HG03095 (cell line): Measurements from ENCODE around the gene AUTS2.

ENCODE experiments used
- ATAC-seq: cut with Tn5 transposase; IDR thresholded peaks from one replicate; pipeline ENCODE4 v1.9.1; 2021; ENCODE audit warnings: moderate library complexity; ENCODE audit not compliant: unreplicated experiment

Gene AUTS2

GRCh38 chr7:69654381-69654780 is 56.1 kb downstream of the AUTS2 start:
- no peak for ATAC-seq

- no peak for ATAC-seq
Measured at GRCh38 chr7:69654849-69655707, 56.8 kb downstream of the AUTS2 start.

- no peak for ATAC-seq
Measured at GRCh38 chr7:69656077-69656476, 57.8 kb downstream of the AUTS2 start.

GRCh38 chr7:69656890-69657289 is 58.6 kb downstream of the AUTS2 start:
- ATAC-seq = no peak

- no peak for ATAC-seq
Measured at GRCh38 chr7:69657331-69657730, 59.1 kb downstream of the AUTS2 start.

- no peak for ATAC-seq
Measured at GRCh38 chr7:69657985-69658384, 59.7 kb downstream of the AUTS2 start.

- no peak for ATAC-seq
Measured at GRCh38 chr7:69659983-69660382, 61.7 kb downstream of the AUTS2 start.

- ATAC-seq = no peak
Measured at GRCh38 chr7:69661342-69661741, 63.1 kb downstream of the AUTS2 start.

GRCh38 chr7:69663911-69664832 is 65.9 kb downstream of the AUTS2 start:
- no peak for ATAC-seq

- ATAC-seq = no peak
Measured at GRCh38 chr7:69665369-69665768, 67.1 kb downstream of the AUTS2 start.

- no peak for ATAC-seq
Measured at GRCh38 chr7:69668339-69668870, 70.1 kb downstream of the AUTS2 start.

- ATAC-seq = no peak
Measured at GRCh38 chr7:69670701-69671100, 72.4 kb downstream of the AUTS2 start.

GRCh38 chr7:69673074-69673473 is 74.8 kb downstream of the AUTS2 start:
- no peak for ATAC-seq

- peak; percentile 62 for ATAC-seq
Measured at GRCh38 chr7:69674701-69675182, 76.5 kb downstream of the AUTS2 start.

- ATAC-seq = peak; percentile 46
Measured at GRCh38 chr7:69676247-69676646, 78.0 kb downstream of the AUTS2 start.

GRCh38 chr7:69677054-69677852 is 79.0 kb downstream of the AUTS2 start:
- ATAC-seq = no peak

- ATAC-seq = no peak
Measured at GRCh38 chr7:69677881-69678493, 79.7 kb downstream of the AUTS2 start.

- ATAC-seq = no peak
Measured at GRCh38 chr7:69678494-69679187, 80.4 kb downstream of the AUTS2 start.

- no peak for ATAC-seq
Measured at GRCh38 chr7:69681181-69681580, 82.9 kb downstream of the AUTS2 start.

- no peak for ATAC-seq
Measured at GRCh38 chr7:69682518-69682917, 84.2 kb downstream of the AUTS2 start.
